ENCODE data around the gene CERK.
A peak's percentile ranks its signal among the peaks of the same experiment; 100 is the strongest.

The CERK gene

GRCh38 chr22:46678003-46678657 is 59.9 kb downstream of the CERK start:
- no peak for DNase-seq (ENCODE audit: low read depth in 2 of 2)

DNA sequence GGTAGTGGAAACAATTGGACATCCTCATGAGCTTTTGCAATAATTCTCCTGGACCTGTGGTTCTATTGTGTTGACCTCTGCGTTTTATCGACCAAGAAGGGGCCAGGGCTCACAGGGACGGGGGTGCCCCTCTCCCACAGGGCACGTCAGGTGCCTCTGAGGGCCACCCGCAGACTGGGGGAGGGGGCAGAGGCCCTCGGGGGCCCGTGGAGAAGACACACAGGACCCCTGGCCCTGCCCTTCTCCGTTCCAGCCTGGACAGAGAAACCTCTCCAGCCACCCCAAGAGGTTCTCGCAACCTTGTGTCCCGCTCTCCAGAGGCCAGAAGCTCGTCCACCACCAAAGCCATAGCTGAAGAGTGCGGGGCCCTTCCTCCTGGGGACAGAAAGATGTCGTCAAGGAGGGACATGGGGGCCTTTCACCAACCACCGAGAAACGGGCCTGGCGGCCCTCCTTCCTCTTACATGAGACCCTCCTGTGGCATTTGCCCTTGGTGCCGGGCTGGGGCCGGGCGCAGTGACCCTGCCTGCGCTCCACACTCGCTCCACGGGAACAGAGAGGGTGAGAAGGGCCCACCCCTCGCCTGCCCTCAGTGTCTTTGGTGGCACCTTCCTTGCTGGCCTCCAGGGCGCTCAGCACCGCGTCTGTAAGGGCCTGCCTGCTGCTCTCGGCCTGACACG is 60.6 kb downstream of the CERK start:
- DNase-seq (ENCODE audit: low read depth in 2 of 2): no peak

GRCh38 chr22:46676881-46677280 is 61.2 kb downstream of the CERK start:
- no peak for DNase-seq (ENCODE audit: low read depth in 2 of 2)

- DNase-seq (ENCODE audit: low read depth in 2 of 2): no peak
These were observed 61.6 kb downstream of the CERK start for GRCh38 chr22:46676479-46676878.

GRCh38 chr22:46675938-46676337 is 62.1 kb downstream of the CERK start:
- DNase-seq (ENCODE audit: low read depth in 2 of 2): no peak

DNA sequence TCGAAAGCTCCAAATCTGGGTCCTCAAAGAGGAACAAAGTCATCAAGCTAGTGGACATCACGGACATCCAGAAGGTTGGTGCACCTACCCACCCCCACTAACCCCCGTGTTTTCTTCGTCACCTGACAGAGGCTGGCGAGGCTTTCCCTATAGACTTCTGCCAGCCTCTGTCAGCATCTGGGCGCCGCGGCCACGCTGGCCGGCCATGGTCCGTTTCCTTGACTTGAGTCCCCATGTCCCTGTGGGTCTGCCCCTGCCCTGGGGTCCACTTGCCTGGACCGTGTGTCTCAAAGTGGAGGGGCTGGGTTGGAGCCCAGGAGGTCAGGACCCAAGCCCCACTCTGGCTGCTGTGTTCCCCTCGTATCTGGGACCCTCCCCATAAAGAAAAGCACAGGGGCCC is 62.6 kb downstream of the CERK start:
- DNase-seq (ENCODE audit: low read depth in 2 of 2): no peak

GRCh38 chr22:46674906-46675305 is 63.1 kb downstream of the CERK start:
- no peak for DNase-seq (ENCODE audit: low read depth in 2 of 2)

DNA sequence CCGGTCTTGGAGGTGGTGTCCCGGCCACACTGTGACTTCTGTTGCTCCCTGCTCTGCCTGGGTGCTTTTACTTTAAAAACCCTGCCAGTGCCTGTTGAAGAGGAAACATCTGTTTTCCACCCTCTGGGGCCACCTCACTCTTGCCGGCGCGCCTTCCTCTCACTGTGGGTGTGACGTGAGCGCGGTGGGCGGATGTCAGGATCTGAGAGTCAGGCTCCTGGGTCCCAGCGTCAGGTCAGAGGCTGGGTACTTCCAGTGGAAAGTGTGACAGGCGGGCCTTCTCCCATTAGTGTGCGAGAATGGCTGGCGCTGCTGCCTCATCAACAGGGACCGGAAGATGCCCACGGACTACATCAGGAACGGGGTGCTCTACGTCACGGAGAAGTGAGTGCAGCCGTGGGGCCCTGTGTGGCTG is 63.7 kb downstream of the CERK start:
- peak; percentile 93 to 95 for DNase-seq (ENCODE audit: low read depth in 2 of 2)

- DNase-seq (ENCODE audit: low read depth in 2 of 2): no peak
These were observed 64.3 kb downstream of the CERK start for GRCh38 chr22:46673662-46674236.

DNA sequence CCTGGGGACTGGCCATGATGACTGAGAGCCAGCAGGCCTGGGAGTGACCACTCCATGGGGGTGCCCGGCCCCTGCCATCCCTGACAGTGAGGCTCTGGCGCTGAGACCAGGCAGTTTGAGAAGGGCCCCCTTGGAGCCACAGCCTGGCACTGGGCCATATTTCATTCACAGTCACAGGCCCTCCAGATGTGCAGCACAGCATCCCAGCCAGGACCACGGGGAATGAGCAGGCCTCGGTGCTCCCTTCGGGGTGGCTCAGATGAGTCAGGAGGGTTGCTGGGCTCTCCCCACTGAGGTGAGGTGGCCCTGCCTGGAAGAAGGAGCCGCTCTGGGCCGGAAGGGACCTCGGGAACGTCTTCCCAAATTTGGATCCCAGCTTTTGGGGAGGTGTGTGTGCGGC is 64.8 kb downstream of the CERK start:
- DNase-seq (ENCODE audit: low read depth in 2 of 2): no peak

GRCh38 chr22:46672731-46673130 is 65.3 kb downstream of the CERK start:
- no peak for DNase-seq (ENCODE audit: low read depth in 2 of 2)

GRCh38 chr22:46671824-46672432 is 66.1 kb downstream of the CERK start:
- no peak for DNase-seq (ENCODE audit: low read depth in 2 of 2)

- DNase-seq (ENCODE audit: low read depth in 2 of 2): no peak
These were observed 68.9 kb downstream of the CERK start for GRCh38 chr22:46669201-46669600.

DNA sequence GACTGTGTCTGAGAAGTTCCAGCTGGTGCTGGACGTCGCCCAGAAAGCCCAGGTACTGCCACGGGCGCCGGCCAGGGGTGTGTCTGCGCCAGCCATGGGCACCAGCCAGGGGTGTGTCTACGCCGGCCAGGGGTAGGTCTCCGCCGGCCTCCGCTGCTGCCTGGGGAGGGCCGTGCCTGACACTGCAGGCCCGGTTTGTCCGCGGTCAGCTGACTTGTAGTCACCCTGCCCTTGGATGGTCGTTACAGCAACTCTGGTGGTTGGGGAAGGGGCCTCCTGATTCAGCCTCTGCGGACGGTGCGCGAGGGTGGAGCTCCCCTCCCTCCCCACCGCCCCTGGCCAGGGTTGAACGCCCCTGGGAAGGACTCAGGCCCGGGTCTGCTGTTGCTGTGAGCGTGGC is 69.9 kb downstream of the CERK start:
- no peak for DNase-seq (ENCODE audit: low read depth in 2 of 2)

DNA sequence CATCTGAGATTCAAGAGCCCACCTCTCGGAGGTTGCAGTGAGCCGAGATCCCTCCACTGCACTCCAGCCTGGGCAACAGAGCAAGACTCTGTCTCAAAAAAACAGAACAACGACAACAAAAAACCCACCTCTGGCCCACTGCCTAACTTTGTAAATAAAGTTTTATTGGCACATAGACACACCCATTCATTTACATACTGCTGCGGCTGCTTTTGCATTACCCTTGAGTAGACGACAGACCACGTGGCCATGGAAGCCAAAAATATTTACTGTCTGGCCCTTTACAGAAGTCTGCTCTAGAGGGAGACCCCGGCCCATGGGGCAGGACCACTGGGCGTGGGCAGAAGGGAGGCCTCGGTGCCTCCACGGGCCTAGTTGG is 70.8 kb downstream of the CERK start:
- DNase-seq (ENCODE audit: low read depth in 2 of 2): no peak

- DNase-seq (ENCODE audit: low read depth in 2 of 2): no peak
These were observed 71.3 kb downstream of the CERK start for GRCh38 chr22:46666577-46667244.

DNA sequence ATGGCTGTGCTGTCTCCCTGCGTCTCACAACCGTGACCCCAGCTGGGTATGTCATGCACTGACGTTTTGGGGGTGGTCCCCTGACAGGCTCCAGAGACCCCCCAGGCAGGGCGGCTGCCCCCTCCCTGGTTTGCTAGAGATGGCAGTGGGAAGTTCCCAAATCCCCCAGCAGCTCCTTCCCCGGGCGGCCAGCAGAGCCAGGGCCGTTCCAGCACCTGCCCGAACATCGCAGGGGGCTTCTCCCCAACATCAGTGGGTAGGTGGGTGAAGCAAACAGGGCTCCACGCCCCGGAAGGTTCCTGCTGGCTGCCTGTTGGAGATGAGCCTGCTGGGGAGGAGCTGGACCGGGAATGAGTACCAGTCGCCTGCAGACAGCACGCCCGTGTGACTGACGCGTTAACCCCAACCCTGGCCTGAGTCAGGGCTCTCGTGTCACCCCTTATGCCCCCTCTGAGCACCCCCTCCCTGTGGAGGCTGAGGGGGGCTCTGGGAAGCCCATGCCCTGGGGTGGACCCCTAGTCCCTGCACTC is 72.2 kb downstream of the CERK start:
- no peak for DNase-seq (ENCODE audit: low read depth in 2 of 2)

DNA sequence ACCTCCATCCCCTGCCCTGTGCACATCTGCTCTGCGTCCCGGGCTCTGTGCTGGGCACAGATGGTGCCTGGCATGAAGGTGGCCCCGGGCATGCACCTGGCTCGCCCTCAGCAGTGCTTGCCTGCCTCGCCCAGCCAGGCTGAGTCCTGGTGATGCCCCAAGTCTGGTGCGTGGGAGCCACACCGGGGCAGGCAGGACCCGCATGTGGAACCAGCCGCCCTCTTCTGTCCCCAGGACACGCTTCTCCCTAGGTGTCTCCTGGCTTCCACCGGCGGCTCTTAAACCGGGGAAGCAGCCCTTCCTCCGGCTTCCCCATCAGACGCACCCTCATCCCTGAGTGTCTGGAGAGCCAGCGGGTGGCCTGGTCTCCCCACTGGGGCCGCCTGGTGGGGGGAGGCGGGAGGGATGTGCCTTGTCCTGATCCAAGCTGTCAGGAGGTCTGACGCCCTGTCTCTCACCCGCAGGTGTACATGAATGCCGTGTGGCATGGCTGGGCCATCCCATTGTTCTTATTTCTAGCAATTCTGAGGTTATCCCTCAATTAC is 72.8 kb downstream of the CERK start:
- no peak for DNase-seq (ENCODE audit: low read depth in 2 of 2)

- DNase-seq (ENCODE audit: low read depth in 2 of 2): no peak
These were observed 73.7 kb downstream of the CERK start for GRCh38 chr22:46664301-46664855.

- DNase-seq (ENCODE audit: low read depth in 2 of 2): no peak
These were observed 74.5 kb downstream of the CERK start for GRCh38 chr22:46663436-46664100.

- no peak for DNase-seq (ENCODE audit: low read depth in 2 of 2)
These were observed 75.1 kb downstream of the CERK start for GRCh38 chr22:46663001-46663400.
